Neuronal stem cell (in vitro differentiated cells): ENCODE results near the gene ADAM22.
"Not testable (repeated sequence)": the region's sequence is repeated elsewhere in the genome, so short reads cannot be mapped to it uniquely, and the experiment has no call there.

Experiments used
- DNase-seq: peaks from one replicate; pipeline ENCODE4 v3.0.0-alpha.2; 2013; ENCODE audit warnings: low spot score
- H2AFZ ChIP-seq: one replicate; pipeline ENCODE4 v1.6.1; 2013; ENCODE audit warnings: mild to moderate bottlenecking, low read length, inconsistent platforms
- H2AK5ac ChIP-seq: 2 replicates; pipeline ENCODE4 v1.6.1; 2013; ENCODE audit warnings: low read depth, mild to moderate bottlenecking, inconsistent platforms, low read length, moderate library complexity, mixed read lengths
- H2BK120ac ChIP-seq: 2 replicates; pipeline ENCODE4 v1.6.1; 2013; ENCODE audit warnings: low read depth, mild to moderate bottlenecking, inconsistent platforms, low read length, moderate library complexity, mixed read lengths
- H2BK12ac ChIP-seq: one replicate; pipeline ENCODE4 v1.6.1; 2013; ENCODE audit warnings: low read length, inconsistent platforms
- H2BK15ac ChIP-seq: 2 replicates; pipeline ENCODE4 v1.6.1; 2013; ENCODE audit warnings: mild to moderate bottlenecking, low read length, inconsistent platforms, mixed read lengths
- H2BK5ac ChIP-seq: one replicate; pipeline ENCODE4 v1.6.1; 2013; ENCODE audit warnings: inconsistent platforms, mild to moderate bottlenecking, low read length, moderate library complexity
- H3K14ac ChIP-seq: one replicate; pipeline ENCODE4 v1.6.1; 2013; ENCODE audit warnings: low read length, inconsistent platforms
- H3K18ac ChIP-seq: 2 replicates; pipeline ENCODE4 v1.6.1; 2013; ENCODE audit warnings: low read length, inconsistent platforms
- H3K23ac ChIP-seq: 2 replicates; pipeline ENCODE4 v1.6.1; 2013; ENCODE audit warnings: low read depth, mild to moderate bottlenecking, mixed read lengths, low read length, inconsistent platforms; ENCODE audit not compliant: poor library complexity
- H3K27ac ChIP-seq: replicated peaks from 3 replicates; pipeline ENCODE4 v1.5.1; 2013; ENCODE audit warnings: low read length, inconsistent platforms
- H3K27me3 ChIP-seq, 3 experiments: 2 replicates each; pipeline ENCODE4 v1.6.1; 2013; ENCODE audit warnings: low read length in 3 of 3, mild to moderate bottlenecking in 2 of 3, inconsistent platforms in 1 of 3, low read depth in 1 of 3, mixed read lengths in 1 of 3, moderate library complexity in 1 of 3; ENCODE audit not compliant: control insufficient read depth in 3 of 3, insufficient read depth in 3 of 3
- H3K36me3 ChIP-seq, 2 donors: replicated peaks in 1 of 2; 2 replicates each; pipeline ENCODE4 v1.6.1; 2013; ENCODE audit warnings: low read length in 2 of 2; ENCODE audit not compliant: control insufficient read depth in 2 of 2, insufficient read depth in 2 of 2
- H3K4ac ChIP-seq: 2 replicates; pipeline ENCODE4 v1.6.1; 2013; ENCODE audit warnings: inconsistent platforms, mild to moderate bottlenecking, low read length, moderate library complexity
- H3K4me1 ChIP-seq, 2 donors: 1 replicate in 1 of 2; 2 replicates in 1 of 2; pipeline ENCODE4 v1.6.1; 2013; ENCODE audit warnings: low read length in 2 of 2, low read depth in 1 of 2; ENCODE audit not compliant: control insufficient read depth in 2 of 2, insufficient read depth in 1 of 2
- H3K4me2 ChIP-seq: one replicate; pipeline ENCODE4 v1.6.1; 2013; ENCODE audit warnings: mild to moderate bottlenecking, low read length, inconsistent platforms; ENCODE audit not compliant: insufficient read depth, poor library complexity, severe bottlenecking
- H3K4me3 ChIP-seq, 2 donors: 2 replicates each; pipeline ENCODE4 v1.5.1; 2013; ENCODE audit warnings: low read length in 2 of 2, mild to moderate bottlenecking in 2 of 2, inconsistent platforms in 1 of 2, moderate library complexity in 1 of 2
- H3K79me1 ChIP-seq: one replicate; pipeline ENCODE4 v1.6.1; 2013; ENCODE audit warnings: low read depth, mild to moderate bottlenecking, inconsistent platforms, low read length, moderate library complexity
- H3K9ac ChIP-seq: one replicate; pipeline ENCODE4 v1.6.1; 2013; ENCODE audit warnings: mild to moderate bottlenecking, low read depth, low read length, inconsistent platforms; ENCODE audit not compliant: poor library complexity
- H3K9me3 ChIP-seq, 2 donors: replicated peaks in 1 of 2; 2 replicates each; pipeline versions ENCODE3 to v1.6.1; 2013; ENCODE audit warnings: low read length in 2 of 2, mild to moderate bottlenecking in 2 of 2, inconsistent platforms in 1 of 2, low read depth in 1 of 2, mixed read lengths in 1 of 2, moderate library complexity in 1 of 2; ENCODE audit not compliant: control insufficient read depth in 2 of 2, insufficient read depth in 1 of 2
- H4K8ac ChIP-seq: one replicate; pipeline ENCODE4 v1.6.1; 2013; ENCODE audit warnings: low read depth, mild to moderate bottlenecking, inconsistent platforms, low read length, moderate library complexity
- H4K91ac ChIP-seq: one replicate; pipeline ENCODE4 v1.6.1; 2013; ENCODE audit warnings: low read length, low read depth, mild to moderate bottlenecking, inconsistent platforms; ENCODE audit not compliant: poor library complexity
- WGBS, 2 donors: extraction: QIAGEN DNeasy Blood & Tissue Kit; methylation state at CpG; one replicate each; pipeline ENCODE4 v1.1.7; 2013; ENCODE audit warnings: missing lambda C conversion rate in 2 of 2, mixed read lengths in 1 of 2; ENCODE audit not compliant: insufficient read length in 2 of 2, insufficient replicate concordance in 1 of 2; ENCODE audit errors: extremely low coverage in 2 of 2; 5-methylcytosine and 5-hydroxymethylcytosine counted together

Gene ADAM22

GRCh38 chr7:87899255-87899654 is 34.8 kb upstream of the ADAM22 start:
- no peak for DNase-seq
- H3K4ac ChIP-seq, result no peak overlapping the region
- H3K27me3 ChIP-seq, result no peaks in the 10 kb centered on the region
- H3K18ac ChIP-seq, result no peak overlapping the region
- H2BK12ac ChIP-seq, result no peak overlapping the region
- H4K8ac ChIP-seq, result no peak overlapping the region
- no peak overlapping the region for H3K27ac ChIP-seq
- no peak overlapping the region for H3K4me2 ChIP-seq
- no peaks in the 10 kb centered on the region for H3K79me1 ChIP-seq
- no peaks in the 10 kb centered on the region for H3K4me1 ChIP-seq
- H3K23ac ChIP-seq, result no peak overlapping the region
- H4K91ac ChIP-seq, result no peak overlapping the region
- no peak overlapping the region for H2AK5ac ChIP-seq
- H3K4me3 ChIP-seq, result no peak overlapping the region
- H3K14ac ChIP-seq, result no peak overlapping the region
- H2BK120ac ChIP-seq, result no peak overlapping the region
- peaks cover 9 to 99% of the 10 kb centered on the region in 2 donors for H3K36me3 ChIP-seq
- WGBS, 2 donors, result no CpG with 5 or more reads among the region's 2 CpGs
- no peaks in the 10 kb centered on the region for H3K9me3 ChIP-seq
- no peak overlapping the region for H3K9ac ChIP-seq
- no peak overlapping the region for H2BK5ac ChIP-seq
- no peak overlapping the region for H2BK15ac ChIP-seq
- H2AFZ ChIP-seq, result no peak overlapping the region

GRCh38 chr7:87907136-87907906 is 26.7 kb upstream of the ADAM22 start:
- not testable (repeated sequence) for H3K18ac ChIP-seq

GRCh38 chr7:87908814-87909213 is 25.2 kb upstream of the ADAM22 start:
- H2BK120ac ChIP-seq, H2BK12ac ChIP-seq, H3K14ac ChIP-seq, H2BK15ac ChIP-seq, H3K27me3 ChIP-seq, H3K23ac ChIP-seq, H3K4me2 ChIP-seq, H2AK5ac ChIP-seq, H4K8ac ChIP-seq, H3K27ac ChIP-seq, DNase-seq, H3K79me1 ChIP-seq, H3K4ac ChIP-seq, H3K4me1 ChIP-seq, H3K9ac ChIP-seq, H4K91ac ChIP-seq, H3K4me3 ChIP-seq, H3K9me3 ChIP-seq, H3K18ac ChIP-seq, H2AFZ ChIP-seq, H2BK5ac ChIP-seq: not testable (repeated sequence)
- peaks cover 0 to 57% of the 10 kb centered on the region in 2 donors for H3K36me3 ChIP-seq
- no CpG with 5 or more reads among the region's 4 CpGs for WGBS, 2 donors

More at GRCh38 chr7:87907136-87907906, 26.7 kb upstream of the ADAM22 start:
- WGBS, 2 donors, result no CpG with 5 or more reads among the region's 3 CpGs
- not testable (repeated sequence) for H3K4me2 ChIP-seq, H3K23ac ChIP-seq, H2BK12ac ChIP-seq, H4K8ac ChIP-seq, H3K9ac ChIP-seq, H3K9me3 ChIP-seq, H2AK5ac ChIP-seq, H3K27ac ChIP-seq, DNase-seq, H2BK120ac ChIP-seq, H4K91ac ChIP-seq, H2AFZ ChIP-seq, H3K4ac ChIP-seq, H3K14ac ChIP-seq, H3K4me1 ChIP-seq, H3K27me3 ChIP-seq, H2BK15ac ChIP-seq, H3K4me3 ChIP-seq, H3K79me1 ChIP-seq, H2BK5ac ChIP-seq
- H3K36me3 ChIP-seq, result peaks cover 2 to 72% of the 10 kb centered on the region in 2 donors

GRCh38 chr7:87912121-87912520 is 21.9 kb upstream of the ADAM22 start:
- Histone ChIP-seq H2BK15ac (no peak overlapping the region), H2AFZ (no peak overlapping the region), H3K14ac (no peak overlapping the region), H2BK12ac (no peak overlapping the region), H3K4ac (no peak overlapping the region), H3K79me1 (no peaks in the 10 kb centered on the region), H2AK5ac (no peak overlapping the region), H4K91ac (no peak overlapping the region), H2BK120ac (no peak overlapping the region), H3K27ac (no peak overlapping the region), H4K8ac (no peak overlapping the region), H3K9me3 (no peaks in the 10 kb centered on the region), H3K4me2 (no peak overlapping the region), H3K4me1 (no peaks in the 10 kb centered on the region), H3K36me3 (peaks cover 0 to 24% of the 10 kb centered on the region in 2 donors), H3K9ac (no peak overlapping the region), H3K27me3 (no peaks in the 10 kb centered on the region), H3K4me3 (no peak overlapping the region), H3K23ac (no peak overlapping the region), H2BK5ac (no peak overlapping the region), H3K18ac (no peak overlapping the region)
- WGBS, 2 donors, result no CpG with 5 or more reads among the region's 4 CpGs
- DNase-seq, result no peak
